SH-SY5Y (cell line): Measurements from ENCODE around the gene ETS2.

ENCODE experiments used
- GATA2 ChIP-seq: IDR thresholded peaks from 2 replicates; pipeline ENCODE4 v1.6.1; 2011; ENCODE audit warnings: mild to moderate bottlenecking, low read depth, low read length
- GATA3 ChIP-seq: IDR thresholded peaks from 2 replicates; pipeline ENCODE4 v1.6.1; 2011; ENCODE audit warnings: low read depth, mild to moderate bottlenecking, low read length, moderate library complexity

- TF ChIP-seq GATA2 (no peak), GATA3 (no peak)
These were observed 51.6 kb downstream of the ETS2 start for GRCh38 chr21:38857152-38857825.
